ENCODE results near the gene CYP17A1.
"Not testable (repeated sequence)": the region's sequence is repeated elsewhere in the genome, so short reads cannot be mapped to it uniquely, and the experiment has no call there.

The CYP17A1 gene

DNA sequence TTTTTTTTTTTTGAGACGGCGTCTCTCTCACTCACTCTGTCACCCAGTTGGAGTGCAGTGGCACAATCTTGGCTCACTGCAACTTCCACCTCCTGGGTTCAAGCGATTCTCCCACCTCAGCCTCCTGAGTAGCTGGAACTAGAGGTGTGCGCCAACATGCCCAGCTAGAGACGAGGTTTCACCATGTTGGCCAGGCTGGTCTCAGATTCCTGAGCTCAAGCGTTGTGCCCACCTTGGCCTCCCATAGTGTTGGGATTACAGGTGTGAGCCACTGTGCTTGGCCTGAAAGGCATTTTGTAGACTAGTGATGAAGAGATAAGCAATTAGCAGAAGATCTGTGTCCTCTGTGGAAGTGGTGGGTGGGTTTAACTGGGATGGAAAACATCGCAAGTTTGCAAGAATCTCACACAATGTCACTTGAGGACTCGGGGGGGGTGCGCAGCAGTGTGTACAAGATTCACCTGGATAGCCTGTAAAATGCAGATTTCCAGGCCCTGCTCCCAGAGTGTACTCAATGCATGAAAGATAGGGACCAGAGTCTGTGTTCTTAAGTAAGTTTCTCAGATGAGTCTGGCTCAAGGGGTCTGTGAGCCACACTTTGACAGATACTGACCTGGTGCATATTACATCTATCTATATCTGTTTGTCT is 10.9 kb downstream of the CYP17A1 start:
- H3K4me3 Mint-ChIP-seq = no peak overlapping the region
- H3K4me1 Mint-ChIP-seq = no peaks in the 10 kb centered on the region
- peaks cover 8% of the 10 kb centered on the region for H3K27me3 Mint-ChIP-seq
- DNase-seq (ENCODE audit: low spot score in 2 of 2) (no peak), ATAC-seq (ENCODE audit: low read depth) (no peak)
- H3K27ac Mint-ChIP-seq = no peak overlapping the region
- H3K9me3 Mint-ChIP-seq = no peaks in the 10 kb centered on the region
- peaks cover 4% of the 10 kb centered on the region for H3K36me3 Mint-ChIP-seq

DNA sequence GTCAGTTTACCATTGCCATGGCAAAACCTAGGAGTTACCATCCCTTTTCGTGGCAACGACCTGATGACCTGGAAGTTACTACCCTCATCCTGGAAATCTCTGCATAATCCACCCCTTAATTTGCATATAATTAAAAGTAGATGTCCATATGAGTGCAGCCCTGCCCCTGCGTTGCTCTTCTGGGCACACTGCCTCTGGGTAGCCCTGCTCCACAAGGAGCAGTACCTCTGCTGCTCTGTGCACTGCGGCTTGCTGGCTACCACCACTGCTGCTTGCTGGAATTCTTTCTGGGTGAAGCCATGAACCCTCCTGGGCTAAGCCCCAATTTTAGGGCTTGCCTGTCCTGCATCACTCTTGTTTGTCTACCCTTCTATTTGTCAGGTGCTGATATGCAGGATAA is 12.5 kb downstream of the CYP17A1 start:
- no peak overlapping the region for H3K4me3 Mint-ChIP-seq
- peaks cover 3% of the 10 kb centered on the region for H3K27me3 Mint-ChIP-seq
- no peak overlapping the region for H3K27ac Mint-ChIP-seq
- DNase-seq (ENCODE audit: low spot score in 2 of 2) (no peak), ATAC-seq (ENCODE audit: low read depth) (no peak)
- peaks cover 2% of the 10 kb centered on the region for H3K4me1 Mint-ChIP-seq
- H3K36me3 Mint-ChIP-seq = no peaks in the 10 kb centered on the region
- no peaks in the 10 kb centered on the region for H3K9me3 Mint-ChIP-seq

GRCh38 chr10:102822222-102822621 is 15.0 kb downstream of the CYP17A1 start:
- DNase-seq (ENCODE audit: low spot score in 2 of 2) = no peak
- Mint-ChIP-seq H3K27ac (no peak overlapping the region), H3K36me3 (no peaks in the 10 kb centered on the region), H3K4me1 (peaks cover 2% of the 10 kb centered on the region), H3K27me3 (no peaks in the 10 kb centered on the region), H3K4me3 (no peak overlapping the region), H3K9me3 (no peaks in the 10 kb centered on the region)
- no peak for ATAC-seq (ENCODE audit: low read depth)

- peak overlapping the region; percentile 6 for H3K27ac Mint-ChIP-seq
- H3K4me1 Mint-ChIP-seq; H3K9me3 Mint-ChIP-seq; H3K4me3 Mint-ChIP-seq; DNase-seq (ENCODE audit: low spot score in 2 of 2); ATAC-seq (ENCODE audit: low read depth); H3K27me3 Mint-ChIP-seq; H3K36me3 Mint-ChIP-seq: not testable (repeated sequence)
Observed at GRCh38 chr10:102820008-102820407, 17.2 kb downstream of the CYP17A1 start.

DNA sequence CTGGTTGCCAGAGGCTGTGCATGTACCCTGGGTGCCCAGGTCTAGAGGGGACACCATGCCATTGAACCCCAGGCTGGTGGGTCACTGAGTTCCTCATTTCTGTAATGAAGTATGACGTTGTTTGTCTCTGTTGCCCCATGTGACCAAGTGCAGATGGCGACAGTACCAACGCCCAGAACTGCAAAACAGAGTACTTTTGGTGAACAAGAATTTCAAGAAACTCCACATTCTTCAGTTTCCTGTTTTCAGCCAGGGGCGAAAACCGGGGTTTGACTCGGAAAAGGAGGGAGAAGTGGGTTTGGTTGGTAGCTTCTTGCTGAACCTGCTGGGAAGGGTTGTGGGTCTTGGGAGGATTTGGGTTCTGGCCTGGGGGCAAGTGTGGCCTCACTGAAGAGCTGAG is 18.2 kb downstream of the CYP17A1 start:
- no peaks in the 10 kb centered on the region for H3K9me3 Mint-ChIP-seq
- H3K36me3 Mint-ChIP-seq = no peaks in the 10 kb centered on the region
- DNase-seq (ENCODE audit: low spot score in 2 of 2) (no peak), ATAC-seq (ENCODE audit: low read depth) (peak; percentile 85)
- H3K27ac Mint-ChIP-seq = peak overlapping the region; percentile 6
- no peak overlapping the region for H3K4me3 Mint-ChIP-seq
- peaks cover 2% of the 10 kb centered on the region for H3K4me1 Mint-ChIP-seq
- no peaks in the 10 kb centered on the region for H3K27me3 Mint-ChIP-seq

- Mint-ChIP-seq H3K27ac (no peak overlapping the region), H3K4me3 (no peak overlapping the region), H3K27me3 (no peaks in the 10 kb centered on the region), H3K36me3 (peaks cover 11% of the 10 kb centered on the region), H3K9me3 (no peaks in the 10 kb centered on the region), H3K4me1 (peaks cover 6% of the 10 kb centered on the region)
- no peak for DNase-seq (ENCODE audit: low spot score in 2 of 2)
- no peak for ATAC-seq (ENCODE audit: low read depth)
Observed at GRCh38 chr10:102817175-102817574, 20.0 kb downstream of the CYP17A1 start.

DNA sequence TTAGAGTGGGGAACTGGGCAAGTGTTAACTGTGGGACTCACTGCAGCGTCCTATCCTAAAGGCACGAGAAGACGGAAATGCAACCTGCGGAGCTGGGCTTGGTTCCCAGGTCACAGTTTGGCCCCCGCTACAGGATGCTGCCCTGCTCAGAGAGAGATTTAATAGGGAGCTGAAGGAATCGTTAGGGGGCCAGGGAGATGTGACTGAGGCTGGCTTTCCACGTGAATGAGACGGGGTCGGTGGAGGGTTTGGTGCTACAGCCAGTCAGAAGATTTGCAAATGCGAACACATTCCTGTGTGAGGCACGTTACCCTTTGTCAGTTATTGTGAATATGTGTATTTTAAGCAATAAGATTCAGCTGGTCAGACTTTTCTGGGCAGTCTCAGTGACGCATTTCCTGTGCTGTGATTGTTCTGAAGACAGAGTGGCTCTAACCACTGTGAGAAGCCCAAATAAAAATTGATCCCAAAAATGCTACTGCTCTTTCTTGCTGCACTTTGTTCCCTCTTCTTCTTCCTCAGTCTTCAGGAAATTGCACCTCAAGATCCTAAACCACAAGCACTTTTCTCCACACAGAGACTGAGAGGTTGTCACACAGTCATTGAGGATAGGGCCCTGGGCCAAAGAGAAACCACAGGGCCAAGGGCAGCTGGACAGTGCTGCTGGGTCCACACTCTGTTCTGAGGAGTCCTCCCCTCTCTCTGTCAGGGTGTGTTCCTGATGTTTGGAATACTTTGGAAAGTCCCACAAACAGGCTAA is 21.2 kb downstream of the CYP17A1 start:
- H3K27me3 Mint-ChIP-seq = no peaks in the 10 kb centered on the region
- H3K9me3 Mint-ChIP-seq = no peaks in the 10 kb centered on the region
- ATAC-seq (ENCODE audit: low read depth) (no peak), DNase-seq (ENCODE audit: low spot score in 2 of 2) (no peak)
- peaks cover 12% of the 10 kb centered on the region for H3K36me3 Mint-ChIP-seq
- H3K4me3 Mint-ChIP-seq = no peak overlapping the region
- H3K27ac Mint-ChIP-seq = no peak overlapping the region
- H3K4me1 Mint-ChIP-seq = peaks cover 10% of the 10 kb centered on the region

DNA sequence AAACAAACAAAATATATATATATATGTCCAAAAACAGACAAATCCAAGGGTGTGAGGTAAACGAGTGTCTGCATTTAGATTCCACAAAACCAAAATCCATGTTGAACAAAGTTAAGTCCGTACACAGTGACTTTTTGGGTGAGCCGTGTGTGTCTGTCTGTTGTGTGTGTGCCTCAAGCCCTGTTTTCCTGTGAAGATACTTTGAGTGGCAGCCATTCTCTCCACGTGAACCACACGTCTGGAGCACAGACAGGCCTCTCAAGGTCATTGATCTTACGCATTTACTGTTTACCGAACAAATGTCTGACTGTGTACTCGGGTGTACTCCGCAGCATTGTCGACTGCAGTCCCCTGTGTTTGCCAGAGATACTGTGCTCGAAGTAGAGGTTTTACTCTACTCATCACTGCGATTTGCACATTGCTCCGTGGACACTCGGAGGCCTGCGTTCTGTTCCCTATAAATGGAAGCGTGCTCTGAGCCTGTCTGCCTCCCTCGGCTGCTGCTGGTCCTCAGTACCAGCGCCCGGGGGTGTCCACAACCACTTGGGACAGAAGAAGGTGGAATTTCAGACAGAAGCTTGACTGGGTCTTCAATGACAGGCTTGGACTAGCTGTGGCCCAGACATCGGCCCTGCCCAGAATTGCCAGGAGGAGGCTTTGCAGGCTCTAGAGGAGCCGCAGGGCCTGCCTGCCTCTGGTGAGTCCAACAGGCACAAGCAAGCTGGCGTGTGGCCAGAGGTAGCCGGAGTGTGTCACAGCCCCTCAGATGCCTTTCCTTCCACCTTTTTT is 22.1 kb downstream of the CYP17A1 start:
- H3K9me3 Mint-ChIP-seq = no peaks in the 10 kb centered on the region
- peaks cover 15% of the 10 kb centered on the region for H3K36me3 Mint-ChIP-seq
- peaks cover 10% of the 10 kb centered on the region for H3K4me1 Mint-ChIP-seq
- H3K27ac Mint-ChIP-seq = no peak overlapping the region
- DNase-seq (ENCODE audit: low spot score in 2 of 2) (no peak), ATAC-seq (ENCODE audit: low read depth) (no peak)
- no peak overlapping the region for H3K4me3 Mint-ChIP-seq
- no peaks in the 10 kb centered on the region for H3K27me3 Mint-ChIP-seq

GRCh38 chr10:102814453-102814871 is 22.8 kb downstream of the CYP17A1 start:
- Mint-ChIP-seq H3K4me3 (no peak overlapping the region), H3K27me3 (no peaks in the 10 kb centered on the region), H3K27ac (no peak overlapping the region), H3K4me1 (peaks cover 9% of the 10 kb centered on the region), H3K36me3 (peaks cover 15% of the 10 kb centered on the region), H3K9me3 (no peaks in the 10 kb centered on the region)
- ATAC-seq (ENCODE audit: low read depth) = no peak
- no peak for DNase-seq (ENCODE audit: low spot score in 2 of 2)

DNA sequence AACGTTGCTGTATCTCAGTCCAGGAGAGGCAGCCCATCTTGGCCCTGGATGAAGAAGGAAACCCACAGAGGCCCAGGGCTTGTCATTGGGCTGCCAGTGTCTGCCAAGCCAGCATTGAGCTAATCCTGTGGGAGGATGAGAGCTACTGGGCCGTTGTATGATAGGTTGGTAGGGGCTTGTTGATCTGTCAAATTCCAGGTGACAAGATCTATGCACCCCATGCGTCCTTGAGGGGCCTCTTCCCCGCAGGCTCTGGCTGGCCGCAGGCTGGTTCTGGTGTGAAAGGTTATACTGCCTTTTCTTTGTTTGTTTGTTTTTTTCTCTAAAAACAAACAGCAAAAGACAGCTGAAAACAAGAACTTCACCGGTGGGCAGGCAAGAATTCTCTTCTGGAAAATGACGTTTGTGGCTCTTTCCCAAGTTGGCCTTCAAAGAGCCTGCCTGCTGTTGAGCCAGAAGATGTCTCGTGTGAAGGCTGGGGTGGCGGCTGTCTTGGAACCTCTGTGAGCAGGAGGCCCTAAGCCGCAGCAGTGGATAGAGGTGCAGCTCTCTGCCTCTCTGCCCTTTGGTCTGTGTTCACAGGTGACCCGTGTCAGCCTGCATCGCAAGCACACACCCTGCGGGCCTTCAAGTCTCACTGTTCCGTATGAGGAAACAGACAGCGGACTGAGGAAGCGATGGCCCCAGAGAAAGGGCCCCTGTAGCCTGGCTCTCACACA is 23.3 kb downstream of the CYP17A1 start:
- ATAC-seq (ENCODE audit: low read depth) = peak; percentile 23
- no peaks in the 10 kb centered on the region for H3K27me3 Mint-ChIP-seq
- no peaks in the 10 kb centered on the region for H3K9me3 Mint-ChIP-seq
- no peak for DNase-seq (ENCODE audit: low spot score in 2 of 2)
- H3K27ac Mint-ChIP-seq = no peak overlapping the region
- peaks cover 9% of the 10 kb centered on the region for H3K4me1 Mint-ChIP-seq
- peaks cover 15% of the 10 kb centered on the region for H3K36me3 Mint-ChIP-seq
- H3K4me3 Mint-ChIP-seq = no peak overlapping the region

- Mint-ChIP-seq H3K9me3 (no peaks in the 10 kb centered on the region), H3K27ac (peak overlapping the region; percentile 29), H3K4me3 (no peak overlapping the region), H3K27me3 (no peaks in the 10 kb centered on the region), H3K4me1 (peaks cover 11% of the 10 kb centered on the region), H3K36me3 (peaks cover 17% of the 10 kb centered on the region)
- no peak for ATAC-seq (ENCODE audit: low read depth)
- no peak for DNase-seq (ENCODE audit: low spot score in 2 of 2)
Observed at GRCh38 chr10:102813017-102813541, 24.1 kb downstream of the CYP17A1 start.

DNA sequence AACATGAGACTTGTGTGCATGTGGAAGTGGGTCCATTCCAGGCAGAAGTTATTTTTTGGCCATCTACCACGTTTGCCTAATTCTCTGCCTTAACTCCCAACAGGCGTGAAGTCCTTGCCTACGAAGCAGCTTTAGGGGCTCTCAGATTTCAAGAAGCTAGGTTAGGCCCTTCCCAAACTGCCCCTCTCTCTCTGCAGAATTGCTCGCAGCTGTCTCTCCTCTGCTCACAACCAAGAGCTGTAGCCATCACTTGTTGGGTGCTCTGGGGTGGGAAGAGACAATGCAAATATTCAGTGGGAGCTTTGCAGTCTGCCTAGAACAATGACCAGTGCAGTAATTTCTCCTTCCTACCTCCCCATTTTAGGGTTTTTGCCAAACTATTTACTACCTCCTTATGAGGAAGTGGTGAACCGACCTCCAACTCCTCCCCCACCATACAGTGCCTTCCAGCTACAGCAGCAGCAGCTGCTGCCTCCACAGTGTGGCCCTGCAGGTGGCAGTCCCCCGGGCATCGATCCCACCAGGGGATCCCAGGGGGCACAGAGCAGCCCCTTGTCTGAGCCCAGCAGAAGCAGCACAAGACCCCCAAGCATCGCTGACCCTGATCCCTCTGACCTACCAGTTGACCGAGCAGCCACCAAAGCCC is 24.9 kb downstream of the CYP17A1 start:
- no peaks in the 10 kb centered on the region for H3K27me3 Mint-ChIP-seq
- H3K9me3 Mint-ChIP-seq = no peaks in the 10 kb centered on the region
- H3K36me3 Mint-ChIP-seq = peaks cover 17% of the 10 kb centered on the region
- H3K4me1 Mint-ChIP-seq = peaks cover 11% of the 10 kb centered on the region
- DNase-seq (ENCODE audit: low spot score in 2 of 2) (no peak), ATAC-seq (ENCODE audit: low read depth) (peak; percentile 93)
- peak overlapping the region; percentile 29 for H3K27ac Mint-ChIP-seq
- H3K4me3 Mint-ChIP-seq = no peak overlapping the region

DNA sequence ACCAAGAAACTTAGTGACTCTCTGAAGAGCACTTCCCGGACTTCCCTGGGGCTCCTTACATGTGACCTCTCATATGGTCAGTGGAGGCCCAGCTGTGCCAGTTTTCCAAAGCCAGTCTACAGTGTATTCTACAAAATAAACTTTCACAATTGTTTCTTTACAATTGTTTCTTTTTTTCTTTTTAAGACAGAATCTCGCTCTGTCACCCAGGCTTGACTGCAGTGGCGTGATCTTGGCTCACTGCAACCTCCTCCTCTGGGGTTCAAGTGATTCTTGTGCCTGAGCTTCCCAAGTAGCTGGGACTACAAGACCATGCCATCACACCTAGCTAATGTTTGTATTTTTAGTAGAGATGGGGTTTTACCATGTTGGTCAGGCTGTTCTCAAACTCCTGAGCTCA is 25.9 kb downstream of the CYP17A1 start:
- no peak overlapping the region for H3K27ac Mint-ChIP-seq

More for the DNA sequence above, 25.9 kb downstream of the CYP17A1 start:
- H3K4me1 Mint-ChIP-seq = peaks cover 11% of the 10 kb centered on the region
- no peaks in the 10 kb centered on the region for H3K9me3 Mint-ChIP-seq
- ATAC-seq (ENCODE audit: low read depth) (no peak), DNase-seq (ENCODE audit: low spot score in 2 of 2) (no peak)
- H3K36me3 Mint-ChIP-seq = peaks cover 19% of the 10 kb centered on the region
- no peak overlapping the region for H3K4me3 Mint-ChIP-seq
- no peaks in the 10 kb centered on the region for H3K27me3 Mint-ChIP-seq
